HG03108 (cell line): ENCODE measurements around the gene SORCS1.
A peak's percentile ranks its signal among the peaks of the same experiment; 100 is the strongest.

Experiments used
- ATAC-seq: cut with Tn5 transposase; IDR thresholded peaks from one replicate; pipeline ENCODE4 v1.9.1; 2021; ENCODE audit warnings: moderate library complexity; ENCODE audit not compliant: unreplicated experiment

SORCS1 gene

DNA sequence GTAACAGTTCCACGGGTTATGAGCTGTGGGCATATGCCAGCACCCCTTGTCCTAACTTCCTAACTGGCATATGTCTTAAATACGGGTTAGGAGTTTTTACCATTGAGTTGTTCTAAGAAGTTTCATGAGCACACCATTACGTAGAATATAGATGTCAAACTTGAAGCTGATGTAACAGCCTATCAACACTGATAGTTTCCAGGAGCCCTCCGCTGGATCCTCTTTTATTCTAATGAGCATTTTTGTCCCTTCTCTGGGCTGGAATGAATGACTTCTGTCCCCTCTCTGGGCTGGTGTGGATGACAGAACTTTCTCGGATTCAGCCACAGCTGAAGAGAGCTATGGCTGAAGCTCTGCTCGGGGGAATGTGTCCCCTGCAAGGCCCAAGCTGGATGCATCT, 256.3 kb downstream of the SORCS1 start:
- no peak for ATAC-seq

DNA sequence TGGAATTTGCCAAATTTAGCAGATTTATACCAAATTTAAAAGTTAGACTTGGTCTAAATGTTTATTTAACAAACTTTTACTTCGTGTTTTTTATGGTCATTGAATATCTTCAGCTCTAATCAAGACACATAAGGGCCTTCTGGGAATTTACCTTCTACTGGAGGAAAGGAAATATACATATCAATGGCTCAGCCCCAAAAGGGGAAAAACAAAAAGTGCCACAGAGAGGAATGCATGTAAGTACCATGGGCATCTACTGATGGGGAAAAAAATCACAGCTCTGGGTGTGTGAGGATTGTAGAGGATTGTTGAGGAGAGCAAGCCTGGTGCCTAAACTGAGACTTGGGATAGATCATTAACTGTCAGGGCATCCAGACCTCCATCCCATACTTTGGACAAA, 260.3 kb downstream of the SORCS1 start:
- ATAC-seq = no peak

DNA sequence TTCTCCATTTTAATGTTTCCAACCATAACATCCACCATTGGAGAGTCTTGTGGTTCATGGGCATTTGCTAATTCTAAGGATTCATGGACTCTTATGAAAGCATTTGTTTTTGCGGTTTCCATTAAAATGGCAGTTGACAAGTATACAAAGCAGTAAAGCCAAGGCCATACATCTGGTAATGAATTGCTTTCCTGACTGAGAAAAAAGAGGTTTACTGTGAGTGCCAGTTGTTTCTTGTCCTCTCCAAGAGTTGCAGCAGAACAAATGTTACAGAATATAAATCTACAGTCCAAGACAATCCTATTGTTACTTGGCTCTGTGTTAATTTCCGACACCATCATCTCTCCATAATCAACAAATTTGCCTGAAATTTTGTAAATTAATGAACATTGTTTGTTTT, 261.3 kb downstream of the SORCS1 start:
- ATAC-seq = no peak

DNA sequence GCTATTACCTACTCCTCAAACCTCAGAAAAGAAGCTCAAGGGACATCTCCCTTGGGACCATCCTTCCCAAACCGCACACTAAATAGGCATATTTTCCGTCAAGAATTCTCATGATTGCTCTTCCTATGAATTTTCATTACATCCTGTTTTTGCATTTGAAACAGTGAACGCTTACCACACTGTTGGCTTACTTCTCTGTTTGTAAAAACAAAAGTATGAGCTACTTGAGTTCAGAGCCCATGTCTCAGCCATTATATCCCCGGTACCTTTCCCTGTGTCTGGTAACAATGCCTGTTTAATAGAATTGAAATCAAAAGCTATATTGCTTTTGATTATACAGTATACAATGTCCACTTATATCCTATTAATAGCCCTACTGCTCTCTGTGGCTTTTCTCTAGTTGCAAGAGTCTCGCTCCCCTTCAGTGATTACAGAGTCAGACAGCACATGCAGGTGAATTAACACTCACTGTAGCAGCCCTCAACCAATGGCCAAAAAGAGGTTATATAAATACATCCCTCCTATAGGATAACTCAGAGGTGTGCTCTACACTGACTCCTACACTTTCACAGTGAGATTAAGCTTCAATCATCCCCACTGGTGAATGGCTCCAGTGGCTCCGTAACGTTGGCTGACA, 264.4 kb downstream of the SORCS1 start:
- no peak for ATAC-seq

DNA sequence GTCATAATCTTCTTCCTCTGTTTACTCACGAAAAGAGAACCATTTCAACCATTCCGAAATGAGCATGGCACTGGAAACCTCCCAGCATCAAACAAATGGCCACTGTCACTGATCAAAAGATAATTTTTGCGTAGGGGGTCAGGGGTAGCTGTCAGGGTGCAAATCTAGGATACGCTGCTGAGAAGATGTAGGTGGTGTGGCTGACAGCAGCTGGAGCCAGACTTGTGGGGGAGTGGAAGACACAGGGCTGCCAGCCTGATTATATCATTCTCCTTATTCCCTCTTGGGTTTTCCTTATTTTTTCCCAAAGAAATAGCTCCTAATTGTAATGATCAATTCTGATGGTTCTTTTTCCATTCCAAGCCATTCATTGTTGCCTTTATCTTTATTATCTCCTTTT, 266.1 kb downstream of the SORCS1 start:
- no peak for ATAC-seq

DNA sequence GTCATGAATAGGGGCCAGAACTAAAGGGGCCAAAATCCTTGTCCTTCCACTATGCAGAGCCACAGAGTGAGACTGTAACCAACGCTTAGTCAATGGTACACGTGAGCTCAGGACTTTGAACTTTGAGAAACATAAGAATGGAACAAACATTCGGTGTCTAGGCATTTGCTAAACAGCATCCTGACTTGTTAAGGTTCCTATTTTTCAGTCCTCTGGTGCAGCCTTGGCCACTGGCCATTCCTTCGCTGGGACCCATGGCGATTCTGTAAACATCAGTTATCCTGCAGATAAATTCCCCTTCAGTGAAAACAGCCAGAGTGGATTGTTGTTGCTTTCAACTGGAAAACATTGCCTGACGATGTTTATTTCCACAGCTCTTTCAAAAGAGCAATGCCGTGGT, 266.8 kb downstream of the SORCS1 start:
- ATAC-seq = no peak

DNA sequence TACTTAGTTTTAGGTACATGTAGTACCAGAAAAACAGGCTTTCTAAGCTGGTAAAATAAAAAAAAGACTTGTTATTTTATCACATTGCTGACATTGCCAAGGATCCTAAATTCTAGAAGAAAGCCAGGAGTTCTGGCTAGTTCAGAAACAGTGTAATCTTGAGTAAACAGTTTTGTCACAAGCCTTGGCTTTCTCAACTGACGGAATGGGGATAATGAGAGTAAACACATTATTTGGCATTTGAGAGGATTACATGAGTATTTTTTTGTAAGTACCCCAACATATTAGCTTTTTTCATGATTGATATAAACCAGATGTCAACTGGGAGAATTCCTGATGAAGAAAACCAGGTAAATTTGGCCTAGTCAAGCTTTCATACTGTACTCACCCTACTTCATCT, 269.8 kb downstream of the SORCS1 start:
- ATAC-seq = no peak

DNA sequence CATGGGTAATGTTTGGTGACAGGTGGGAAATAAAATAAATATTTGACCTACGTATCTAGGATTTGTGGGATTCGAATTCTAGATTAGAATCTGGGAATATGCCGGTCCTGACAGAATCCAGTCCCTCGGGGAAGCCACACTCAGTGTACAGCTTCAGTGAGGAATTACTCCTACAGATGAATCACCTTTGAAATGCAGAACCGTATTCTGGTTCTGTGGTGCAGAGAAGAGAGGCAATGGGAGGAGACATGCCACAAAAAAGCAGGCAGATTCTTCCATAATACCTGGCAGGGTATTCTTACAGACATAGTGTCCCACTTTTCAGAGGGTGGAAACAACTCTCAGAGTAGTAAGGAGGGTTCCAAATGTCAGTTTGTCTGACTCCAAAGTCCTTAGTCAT, 286.9 kb downstream of the SORCS1 start:
- no peak for ATAC-seq

DNA sequence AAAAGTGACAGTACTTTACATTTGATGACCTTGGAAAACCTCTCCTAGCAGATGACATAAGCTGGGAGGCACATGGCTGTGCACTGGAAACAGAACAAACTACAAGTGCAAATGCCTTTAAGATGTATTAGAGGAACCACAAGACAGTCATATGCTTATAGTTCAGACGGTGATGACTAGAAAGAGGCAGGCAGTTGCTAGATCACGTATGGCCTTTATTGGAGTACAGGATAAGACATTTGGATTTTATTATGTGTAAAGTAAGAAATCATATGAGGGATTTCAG, 290.0 kb downstream of the SORCS1 start:
- no peak for ATAC-seq

DNA sequence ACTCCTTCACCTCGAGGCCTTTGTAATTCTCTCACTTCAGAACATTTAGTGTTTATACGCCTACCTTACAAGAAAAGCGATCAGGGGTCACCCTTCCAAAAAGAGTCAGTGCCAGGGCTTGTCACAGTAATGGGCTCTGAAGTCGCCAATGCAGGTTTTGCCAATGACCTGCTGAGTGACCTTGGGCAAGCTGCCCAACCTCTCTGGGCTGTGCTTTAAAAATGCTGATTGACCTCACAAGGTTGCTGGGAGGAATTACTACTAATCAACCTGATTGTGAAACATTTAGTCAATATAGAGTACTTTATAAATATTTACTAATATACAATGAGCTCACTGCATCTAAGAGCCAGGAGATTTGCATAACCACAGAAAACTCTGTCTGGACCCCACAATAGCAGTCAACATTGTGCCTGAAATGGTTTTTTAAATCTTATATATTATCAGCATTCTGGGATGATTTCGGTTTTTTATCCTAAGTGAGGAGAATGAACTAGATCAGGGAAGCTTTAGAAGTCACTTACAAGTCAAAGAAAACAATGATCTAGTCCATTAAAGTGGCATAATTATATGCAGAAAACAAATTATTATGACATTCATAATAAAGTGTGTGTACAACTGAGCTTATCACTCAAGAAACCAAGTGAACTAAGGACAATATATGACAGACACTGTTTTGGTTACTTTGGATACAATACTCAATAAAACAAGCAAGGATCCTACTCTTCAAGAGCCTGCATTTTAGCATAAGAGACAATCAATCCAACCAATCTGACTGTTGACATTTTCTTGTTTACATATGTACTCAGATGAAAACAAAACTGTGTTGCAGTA, 290.5 kb downstream of the SORCS1 start:
- no peak for ATAC-seq

DNA sequence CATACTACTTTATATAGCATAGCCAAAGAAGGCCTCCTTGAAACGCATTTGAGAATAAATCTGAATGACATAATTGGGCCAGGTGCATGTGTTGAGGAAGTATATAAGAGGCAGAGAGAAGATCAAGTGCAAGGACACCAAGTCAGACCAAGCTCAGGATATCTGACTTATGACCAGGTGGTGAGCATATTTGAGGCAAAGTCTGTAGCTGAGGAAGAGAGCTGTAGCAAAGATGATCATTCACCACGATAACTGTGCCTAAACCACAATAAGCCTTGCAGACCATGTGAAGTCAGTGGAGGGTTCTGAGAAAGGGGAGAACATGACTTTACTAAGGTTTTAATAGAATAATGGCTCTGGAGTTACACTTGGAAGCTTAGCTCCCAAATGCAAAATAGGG, 292.3 kb downstream of the SORCS1 start:
- no peak for ATAC-seq

DNA sequence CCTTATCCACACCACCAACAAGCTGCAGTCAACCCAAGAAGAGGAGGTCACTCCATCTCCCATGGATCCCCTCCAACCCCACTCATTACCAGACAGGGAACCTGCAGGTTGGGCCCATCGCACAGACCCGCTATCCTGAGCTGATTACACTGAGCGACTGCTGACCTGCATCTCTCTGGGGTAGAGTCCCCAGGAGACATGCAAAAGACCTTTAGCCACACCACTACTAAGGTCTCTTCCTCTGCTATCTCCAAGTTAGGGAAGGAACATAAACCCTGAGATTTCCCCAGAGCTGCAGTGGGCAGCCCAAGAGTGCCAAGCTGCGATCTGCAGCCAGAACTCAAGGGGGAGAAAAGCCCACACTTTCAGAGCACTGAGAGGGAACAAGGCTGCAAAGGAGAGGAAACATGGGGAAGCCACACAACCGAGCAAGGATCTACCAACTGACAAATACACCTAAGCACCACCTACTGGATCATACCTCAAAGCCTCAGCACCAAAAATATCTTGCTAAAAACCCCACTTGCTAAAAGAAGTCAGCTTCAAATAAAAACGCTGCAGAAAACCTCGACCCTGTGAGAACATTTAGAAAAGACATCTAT, 298.2 kb downstream of the SORCS1 start:
- peak; percentile 70 for ATAC-seq

DNA sequence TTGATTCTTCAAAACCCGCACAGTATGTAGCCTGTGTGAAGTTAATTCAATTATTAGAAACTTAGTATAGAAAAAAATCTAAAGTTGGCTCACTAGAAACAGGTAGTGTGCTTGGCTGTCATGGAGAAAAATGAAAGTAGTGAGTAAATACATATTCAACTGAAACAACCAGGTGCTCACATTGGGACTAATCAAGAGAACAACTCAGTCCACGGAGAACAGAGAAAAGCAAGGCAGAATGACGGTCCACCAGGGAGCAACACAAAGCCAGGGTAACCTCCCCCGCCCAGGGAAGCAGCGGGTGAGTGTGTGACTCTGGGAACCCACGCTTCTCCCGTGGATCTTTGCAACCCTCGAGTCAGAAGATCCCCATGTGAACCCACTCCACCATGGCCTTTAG, 300.5 kb downstream of the SORCS1 start:
- ATAC-seq = no peak

DNA sequence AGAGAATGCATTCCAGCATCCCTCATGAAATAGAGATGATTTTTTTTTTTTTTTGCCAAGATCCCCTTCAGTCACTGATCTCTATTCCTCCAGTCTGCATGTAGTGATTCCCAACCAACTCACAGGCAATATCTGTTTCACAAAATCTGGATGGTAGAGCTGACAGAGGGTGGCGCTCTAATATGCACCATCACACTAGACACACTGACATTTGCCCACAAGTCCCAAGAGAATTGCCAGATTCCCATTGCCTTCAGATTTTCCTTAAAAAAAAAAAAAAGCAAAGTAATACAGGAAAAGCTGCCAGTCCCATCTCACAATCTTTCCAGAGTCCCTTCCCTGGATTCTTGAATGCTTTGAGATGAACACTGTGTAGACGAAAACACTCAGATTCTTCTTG, 301.0 kb downstream of the SORCS1 start:
- no peak for ATAC-seq

DNA sequence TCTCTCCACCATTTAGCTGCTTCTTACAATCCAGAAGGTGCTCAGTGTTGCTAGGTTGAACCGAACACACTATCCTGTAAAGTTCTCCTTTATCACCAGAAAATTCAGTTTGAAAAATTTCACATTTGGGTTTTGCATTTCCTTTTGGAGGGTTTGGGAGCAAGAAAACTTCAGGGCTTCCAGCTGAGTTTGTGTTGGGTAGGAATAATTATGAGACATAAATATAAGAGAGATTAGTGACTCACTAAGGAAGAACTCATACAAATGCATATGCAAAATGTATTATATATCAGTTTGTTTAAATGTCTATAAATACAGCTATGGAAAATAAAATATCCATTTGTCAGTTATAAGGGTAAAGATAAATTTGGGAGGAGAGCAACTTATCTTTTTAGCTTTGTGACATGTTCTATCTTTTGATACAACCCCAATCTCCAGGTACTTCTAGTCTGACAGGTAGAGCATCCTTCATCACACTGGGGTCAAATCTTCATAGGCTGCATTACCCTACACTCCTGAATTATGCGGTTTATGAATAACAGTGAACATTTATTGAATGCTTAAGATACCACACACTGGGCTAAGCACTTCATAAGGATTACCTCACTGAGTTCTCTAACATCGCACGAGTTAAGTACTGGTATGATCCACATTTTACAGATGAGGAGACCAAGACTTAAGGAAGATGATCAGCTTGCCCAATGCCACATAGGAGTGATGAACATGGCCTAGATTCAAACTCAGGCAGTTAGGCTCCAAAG, 304.4 kb downstream of the SORCS1 start:
- ATAC-seq = no peak

DNA sequence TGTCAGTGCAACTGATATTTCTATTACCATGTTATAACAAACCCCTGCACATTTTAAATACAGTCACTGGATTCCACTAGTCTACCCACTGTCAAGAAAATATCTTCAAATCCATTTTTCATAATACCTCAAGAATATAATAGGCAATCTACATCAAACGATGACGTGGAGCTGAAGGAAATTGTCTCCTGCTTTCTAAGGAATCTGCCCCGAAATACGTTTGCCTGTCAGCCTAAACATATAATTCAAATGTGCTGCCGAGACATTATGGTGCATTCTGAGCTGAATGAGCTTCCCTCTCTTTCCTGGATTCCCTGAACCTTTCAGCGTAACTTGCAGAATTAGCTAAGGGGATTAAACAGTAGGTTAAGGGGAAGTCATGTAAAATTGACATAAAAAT, 306.8 kb downstream of the SORCS1 start:
- ATAC-seq = no peak

DNA sequence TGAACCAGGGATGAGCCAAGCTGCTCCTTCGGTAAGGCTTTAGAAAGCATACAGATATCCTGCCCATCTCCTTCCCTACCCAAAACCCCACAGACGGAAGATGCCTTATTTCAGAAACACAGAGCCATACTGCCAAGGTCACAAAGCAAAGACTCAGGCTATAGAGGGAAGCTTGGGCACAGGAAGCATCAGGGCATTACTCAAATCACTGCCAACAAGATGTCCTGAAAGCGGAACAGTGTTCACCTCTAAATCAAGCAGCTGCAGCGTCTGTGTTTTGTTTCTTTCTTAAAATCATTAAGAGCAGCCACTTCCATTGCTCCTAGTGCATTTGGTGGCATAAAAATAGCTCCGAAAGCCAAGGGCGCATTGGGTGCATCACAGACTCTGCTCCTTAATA, 307.3 kb downstream of the SORCS1 start:
- ATAC-seq = no peak

DNA sequence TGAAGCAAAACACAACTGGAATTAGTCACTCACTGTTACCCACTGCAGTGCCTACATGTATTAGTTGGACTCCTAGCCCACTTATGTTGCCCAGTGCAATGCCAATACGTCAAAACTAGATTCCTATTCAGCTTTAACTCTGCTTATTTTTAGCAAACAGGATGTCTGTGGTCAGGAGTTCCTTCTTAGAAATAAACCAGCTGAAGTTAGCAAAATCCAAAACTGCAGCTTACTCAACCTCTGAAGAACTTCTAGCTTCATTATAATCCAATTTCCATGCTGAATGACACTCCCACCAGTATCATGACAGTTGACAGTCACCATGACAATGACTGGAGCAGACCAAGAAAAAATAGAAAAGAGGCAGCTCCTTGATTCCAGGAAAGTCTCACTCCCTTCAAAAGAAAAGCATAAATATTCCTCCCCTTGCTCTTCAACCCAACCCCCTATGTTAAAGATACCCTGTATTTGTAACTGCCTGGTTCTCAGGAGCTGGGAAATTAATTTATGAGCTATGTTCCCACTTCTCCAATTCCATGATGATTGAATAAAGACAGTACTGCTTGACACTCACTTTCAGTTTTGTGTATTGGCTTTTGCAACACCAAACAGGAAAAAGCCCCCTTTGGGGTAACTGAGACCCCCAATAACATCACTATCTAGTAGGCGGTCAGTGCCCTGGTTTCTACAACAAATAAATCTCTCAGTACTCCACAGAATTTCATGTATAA, 327.4 kb downstream of the SORCS1 start:
- peak; percentile 98 for ATAC-seq

DNA sequence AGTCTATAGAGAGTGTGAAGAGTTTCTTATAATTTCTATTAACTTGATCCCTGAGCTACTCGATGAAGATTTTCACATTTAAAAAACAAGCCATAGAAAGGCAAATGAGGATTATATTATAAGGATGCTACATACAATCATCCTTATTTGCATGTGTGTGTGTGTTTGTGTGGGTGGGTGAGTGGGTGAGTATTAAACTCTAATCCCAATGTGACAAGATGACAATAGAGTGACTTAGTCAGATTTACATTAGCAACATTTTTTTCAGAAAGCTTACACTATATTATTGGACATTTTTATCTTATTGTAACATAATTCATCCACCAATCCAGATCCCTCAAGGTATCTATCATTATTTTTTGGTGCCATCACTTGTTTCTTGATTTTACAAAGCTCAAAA, 331.7 kb downstream of the SORCS1 start:
- no peak for ATAC-seq

DNA sequence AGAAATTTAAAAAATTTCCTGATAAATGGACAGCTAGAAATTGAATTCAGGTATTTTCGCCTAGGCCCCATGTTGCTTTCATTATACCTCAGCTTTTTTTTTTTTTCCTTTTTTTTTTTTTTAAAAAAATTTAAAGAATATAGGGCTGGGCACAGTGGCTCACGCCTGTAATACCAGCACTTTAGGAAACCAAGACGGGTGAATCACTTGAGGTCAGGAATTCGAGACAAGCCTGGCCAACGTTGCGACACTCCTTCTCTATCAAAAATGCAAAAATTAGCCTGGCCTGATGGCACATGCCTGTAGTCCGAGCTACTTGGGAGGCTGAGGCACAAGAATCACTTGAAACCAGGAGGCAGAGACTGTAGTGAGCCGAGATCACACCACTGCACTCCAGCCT, 334.0 kb downstream of the SORCS1 start:
- no peak for ATAC-seq

DNA sequence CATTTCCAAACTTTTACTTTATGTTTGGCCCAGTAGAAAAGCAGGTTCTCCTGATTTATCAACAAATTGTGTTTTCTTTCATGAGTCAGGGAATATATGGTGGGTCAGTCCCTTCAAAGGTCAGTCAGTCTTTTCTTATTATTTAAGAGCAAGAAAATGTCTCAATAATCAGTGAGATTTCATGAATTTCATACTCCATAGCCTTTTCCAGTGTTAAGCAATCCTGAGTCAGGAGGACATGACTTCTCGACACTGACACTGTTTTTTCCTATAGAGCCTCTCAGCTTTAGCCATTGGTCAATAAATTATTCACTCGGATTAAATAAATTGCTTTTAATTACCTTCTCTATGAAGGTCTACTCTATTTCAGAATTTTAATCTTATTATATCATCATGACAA, 334.5 kb downstream of the SORCS1 start:
- no peak for ATAC-seq
